OCI-LY1 (cell line): ENCODE measurements around the gene PPBP.

ENCODE experiments used
- H2AFZ ChIP-seq: fragments of 200-600 bp; sonication (generic), shearing (Covaris generic); 2 replicates; pipeline ENCODE4 v1.6.0; 2014; ENCODE audit warnings: antibody characterized with exemption, mild to moderate bottlenecking, low read length
- H3F3A ChIP-seq: fragments of 200-600 bp; sonication (generic), shearing (Covaris generic); 2 replicates; pipeline ENCODE4 v1.6.0; 2014; ENCODE audit warnings: mild to moderate bottlenecking, antibody characterized with exemption, low read length, moderate library complexity; ENCODE audit not compliant: insufficient read depth
- H3K27ac ChIP-seq: fragments of 200-600 bp; sonication (generic); 2 replicates; pipeline ENCODE4 v1.5.1; 2014; ENCODE audit warnings: low read length, mixed run types, mild to moderate bottlenecking, low read depth; ENCODE audit not compliant: poor library complexity, severe bottlenecking
- H3K27me3 ChIP-seq: fragments of 200-600 bp; sonication (generic); 2 replicates; pipeline ENCODE4 v1.6.0; 2014; ENCODE audit warnings: antibody characterized with exemption, mild to moderate bottlenecking, low read length, moderate library complexity; ENCODE audit not compliant: insufficient read depth
- H3K36me3 ChIP-seq: fragments of 200-600 bp; sonication (generic); 2 replicates; pipeline ENCODE4 v1.6.1; 2014; ENCODE audit warnings: mild to moderate bottlenecking, antibody characterized with exemption, low read length, moderate library complexity, mixed read lengths; ENCODE audit not compliant: insufficient read depth
- H3K4me1 ChIP-seq: fragments of 200-600 bp; sonication (generic); 2 replicates; pipeline ENCODE4 v1.5.1; 2014; ENCODE audit warnings: mild to moderate bottlenecking, low read length, moderate library complexity; ENCODE audit not compliant: insufficient read depth, severe bottlenecking
- H3K4me2 ChIP-seq: fragments of 200-600 bp; sonication (generic), shearing (Covaris generic); 2 replicates; pipeline ENCODE4 v1.6.1; 2014; ENCODE audit warnings: low read length
- H3K4me3 ChIP-seq: fragments of 200-600 bp; sonication (generic); 2 replicates; pipeline ENCODE4 v1.5.1; 2014; ENCODE audit warnings: low read length, low read depth, mild to moderate bottlenecking, mixed read lengths; ENCODE audit not compliant: poor library complexity, severe bottlenecking
- H3K79me2 ChIP-seq: fragments of 200-600 bp; shearing (Covaris generic); 2 replicates; pipeline ENCODE4 v1.6.1; 2016; ENCODE audit warnings: mixed run types, low read length, mixed read lengths; ENCODE audit not compliant: insufficient read depth
- H3K9ac ChIP-seq: fragments of 200-600 bp; sonication (generic), shearing (Covaris generic); 2 replicates; pipeline ENCODE4 v1.6.1; 2014; ENCODE audit warnings: mild to moderate bottlenecking, low read length, mixed read lengths
- H3K9me2 ChIP-seq: fragments of 200-600 bp; sonication (generic), shearing (Covaris generic); 2 replicates; pipeline ENCODE4 v1.6.1; 2014; ENCODE audit warnings: low read depth, mild to moderate bottlenecking, low read length, mixed read lengths
- H3K9me3 ChIP-seq: fragments of 200-600 bp; shearing (Covaris generic); 2 replicates; pipeline ENCODE4 v1.6.1; 2014; ENCODE audit warnings: low read length, mixed read lengths
- H4K20me1 ChIP-seq: fragments of 200-600 bp; sonication (generic), shearing (Covaris generic); 2 replicates; pipeline ENCODE4 v1.6.0; 2016; ENCODE audit warnings: mild to moderate bottlenecking, low read length; ENCODE audit not compliant: insufficient read depth
- EZH2 ChIP-seq: fragments of 200-600 bp; sonication (generic), shearing (Covaris generic); IDR thresholded peaks from 2 replicates; pipeline ENCODE4 v1.8.0; 2017; ENCODE audit warnings: borderline replicate concordance, mixed run types, mild to moderate bottlenecking, antibody characterized with exemption, low read length, moderate library complexity, mixed read lengths
- TF ChIP-seq, protein P1 (sequence below): fragments of 200-600 bp; sonication (generic), shearing (Covaris generic); IDR thresholded peaks from 2 replicates; pipeline ENCODE4 v1.5.1; 2017; ENCODE audit warnings: mild to moderate bottlenecking, antibody characterized with exemption, low read length, moderate library complexity, mixed read lengths

Gene PPBP

GRCh38 chr4:74000301-74000700 lies 12.3 kb upstream of the PPBP start:
- Histone ChIP-seq H3K4me2 (no peak overlapping the region), H3K27ac (no peak overlapping the region), H4K20me1 (no peaks in the 10 kb centered on the region), H3K79me2 (no peaks in the 10 kb centered on the region), H3F3A (no peaks in the 10 kb centered on the region), H3K9ac (no peak overlapping the region), H3K36me3 (no peaks in the 10 kb centered on the region), H3K4me1 (no peaks in the 10 kb centered on the region), H3K9me3 (no peaks in the 10 kb centered on the region), H3K4me3 (no peak overlapping the region), H3K9me2 (no peaks in the 10 kb centered on the region), H3K27me3 (no peaks in the 10 kb centered on the region), H2AFZ (no peak overlapping the region)
- TF ChIP-seq, protein P1, sequence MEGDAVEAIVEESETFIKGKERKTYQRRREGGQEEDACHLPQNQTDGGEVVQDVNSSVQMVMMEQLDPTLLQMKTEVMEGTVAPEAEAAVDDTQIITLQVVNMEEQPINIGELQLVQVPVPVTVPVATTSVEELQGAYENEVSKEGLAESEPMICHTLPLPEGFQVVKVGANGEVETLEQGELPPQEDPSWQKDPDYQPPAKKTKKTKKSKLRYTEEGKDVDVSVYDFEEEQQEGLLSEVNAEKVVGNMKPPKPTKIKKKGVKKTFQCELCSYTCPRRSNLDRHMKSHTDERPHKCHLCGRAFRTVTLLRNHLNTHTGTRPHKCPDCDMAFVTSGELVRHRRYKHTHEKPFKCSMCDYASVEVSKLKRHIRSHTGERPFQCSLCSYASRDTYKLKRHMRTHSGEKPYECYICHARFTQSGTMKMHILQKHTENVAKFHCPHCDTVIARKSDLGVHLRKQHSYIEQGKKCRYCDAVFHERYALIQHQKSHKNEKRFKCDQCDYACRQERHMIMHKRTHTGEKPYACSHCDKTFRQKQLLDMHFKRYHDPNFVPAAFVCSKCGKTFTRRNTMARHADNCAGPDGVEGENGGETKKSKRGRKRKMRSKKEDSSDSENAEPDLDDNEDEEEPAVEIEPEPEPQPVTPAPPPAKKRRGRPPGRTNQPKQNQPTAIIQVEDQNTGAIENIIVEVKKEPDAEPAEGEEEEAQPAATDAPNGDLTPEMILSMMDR, result no peak
- TF ChIP-seq EZH2, result no peak

- Histone ChIP-seq H4K20me1 (no peaks in the 10 kb centered on the region), H3K9me3 (no peaks in the 10 kb centered on the region), H3K4me3 (no peak within 1 kb of the TSS), H3K79me2 (no peaks in the 10 kb centered on the region), H3K4me2 (no peak within 1 kb of the TSS), H3K9ac (no peak within 1 kb of the TSS), H3K27ac (no peak within 1 kb of the TSS), H3K4me1 (no peaks in the 10 kb centered on the region), H3K27me3 (no peaks in the 10 kb centered on the region), H2AFZ (no peak within 1 kb of the TSS), H3F3A (no peaks in the 10 kb centered on the region), H3K9me2 (no peaks in the 10 kb centered on the region), H3K36me3 (no peaks in the 10 kb centered on the region)
- TF ChIP-seq, protein P1, result no peak
- TF ChIP-seq EZH2, result no peak
Measured at GRCh38 chr4:73998040-73999011, 10.3 kb upstream of the PPBP start, which contains the start of gene CXCL5. CXCL5 (minus strand) TSS chr4:73998677; CDS start chr4:73998581, 96 bp downstream.

- Histone ChIP-seq H3K4me3 (no peak overlapping the region), H3K27ac (no peak overlapping the region), H3K36me3 (no peaks in the 10 kb centered on the region), H3K79me2 (no peaks in the 10 kb centered on the region), H3K4me1 (no peaks in the 10 kb centered on the region), H3K9ac (no peak overlapping the region), H2AFZ (no peak overlapping the region), H3F3A (no peaks in the 10 kb centered on the region), H3K27me3 (no peaks in the 10 kb centered on the region), H3K9me2 (no peaks in the 10 kb centered on the region), H3K9me3 (no peaks in the 10 kb centered on the region), H3K4me2 (no peak overlapping the region), H4K20me1 (no peaks in the 10 kb centered on the region)
- TF ChIP-seq, protein P1, result no peak
- no peak for TF ChIP-seq EZH2
Measured at GRCh38 chr4:73992050-73992449, 4.1 kb upstream of the PPBP start.
